DND-41 (cell line): ENCODE measurements around the gene PXDC1.

ENCODE experiments used
- ATAC-seq: fragments of 200-7000 bp; cut with Tn5 transposase; 3 replicates; pipeline ENCODE4 v1.9.1; 2021; ENCODE audit warnings: low read depth; ENCODE audit not compliant: insufficient read depth
- DNase-seq: peaks from one replicate; pipeline ENCODE4 v3.0.0-alpha.2; 2020
- H2AFZ ChIP-seq: 2 replicates; pipeline ENCODE4 v1.6.0; 2012; ENCODE audit warnings: low read depth, low read length
- H3K27ac ChIP-seq: 2 replicates; pipeline ENCODE4 v1.5.1; 2012; ENCODE audit warnings: low read length, inconsistent platforms
- H3K27me3 ChIP-seq: fragments of 200-600 bp; sonication (generic); 2 replicates; pipeline ENCODE4 v1.6.0; 2012; ENCODE audit warnings: low read length, mild to moderate bottlenecking, inconsistent platforms; ENCODE audit not compliant: insufficient read depth, poor library complexity
- H3K36me3 ChIP-seq: 2 replicates; pipeline ENCODE4 v1.5.1; 2012; ENCODE audit warnings: low read length, inconsistent platforms; ENCODE audit not compliant: insufficient read depth
- H3K4me1 ChIP-seq: 2 replicates; pipeline ENCODE4 v1.5.1; 2012; ENCODE audit warnings: mild to moderate bottlenecking, low read length; ENCODE audit not compliant: insufficient read depth
- H3K4me2 ChIP-seq: 2 replicates; pipeline ENCODE4 v1.6.0; 2012; ENCODE audit warnings: mild to moderate bottlenecking, moderate library complexity, low read length, inconsistent platforms; ENCODE audit not compliant: insufficient read depth
- H3K4me3 ChIP-seq, 2 experiments: fragments of 200-600 bp in 1 of 2; shearing (Covaris generic) in 1 of 2; 2 replicates each; pipeline ENCODE4 v1.5.1; 2012 to 2016; ENCODE audit warnings: inconsistent platforms in 2 of 2, low read length in 2 of 2, mild to moderate bottlenecking in 2 of 2, low read depth in 1 of 2, moderate library complexity in 1 of 2
- H3K79me2 ChIP-seq: 2 replicates; pipeline ENCODE4 v1.6.0; 2012; ENCODE audit warnings: low read length, inconsistent platforms; ENCODE audit not compliant: insufficient read depth
- H3K9ac ChIP-seq: 2 replicates; pipeline ENCODE4 v1.6.0; 2012; ENCODE audit warnings: low read depth, mild to moderate bottlenecking, inconsistent platforms, low read length, moderate library complexity
- H3K9me3 ChIP-seq: 2 replicates; pipeline ENCODE4 v1.5.1; 2012; ENCODE audit warnings: low read length, moderate library complexity, mild to moderate bottlenecking, inconsistent platforms; ENCODE audit not compliant: insufficient read depth, severe bottlenecking
- H4K20me1 ChIP-seq: 2 replicates; pipeline ENCODE4 v1.6.0; 2012; ENCODE audit warnings: low read length; ENCODE audit not compliant: insufficient read depth
- EZH2 ChIP-seq: IDR thresholded peaks from 3 replicates; pipeline ENCODE4 v1.6.1; 2012; ENCODE audit warnings: borderline replicate concordance, low read depth, mild to moderate bottlenecking, moderate library complexity, low read length, inconsistent platforms; ENCODE audit not compliant: severe bottlenecking
- TF ChIP-seq, protein P1 (sequence below): IDR thresholded peaks from 2 replicates; pipeline ENCODE4 v1.5.1; 2012; ENCODE audit warnings: borderline replicate concordance, low read length, moderate library complexity, mild to moderate bottlenecking; ENCODE audit not compliant: poor library complexity, severe bottlenecking; ENCODE audit errors: extremely low read depth

Gene PXDC1

DNA sequence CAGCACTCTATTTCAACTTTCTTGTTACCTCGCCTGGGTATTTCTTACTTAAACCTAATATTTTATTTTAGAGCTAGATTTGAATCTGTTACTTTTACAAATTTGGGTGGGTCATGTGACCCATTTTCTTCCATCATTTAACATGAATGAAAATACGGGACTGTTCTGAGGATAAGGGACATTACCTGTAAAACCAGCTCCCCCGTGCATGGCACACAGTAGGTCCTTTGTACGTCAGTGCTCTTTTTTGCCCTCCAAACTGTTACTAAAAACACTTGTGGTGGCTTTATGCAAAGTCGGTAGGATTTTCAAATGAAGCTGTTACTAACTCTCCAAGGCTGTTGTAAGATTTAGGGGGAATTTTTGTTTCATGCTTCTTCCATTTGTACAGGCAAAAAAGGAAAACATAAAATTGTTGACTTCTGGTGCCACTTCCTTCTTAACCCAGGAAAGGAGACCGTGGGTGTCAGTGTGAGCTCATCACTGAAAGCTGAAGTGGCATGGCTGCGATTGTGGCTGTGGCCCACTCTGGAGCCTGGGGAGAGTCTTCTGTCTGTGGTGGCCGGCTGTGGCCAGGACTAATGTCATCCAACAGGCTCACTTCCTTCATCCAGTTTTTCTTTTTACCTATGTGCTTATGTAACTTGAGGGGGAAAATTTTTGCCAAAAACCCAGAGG is 40.2 kb upstream of the PXDC1 start:
- DNase-seq (no peak), ATAC-seq (no peak)
- Histone ChIP-seq H3K36me3 (no peaks in the 10 kb centered on the region), H3K27ac (no peak overlapping the region), H2AFZ (no peak overlapping the region), H3K9ac (no peak overlapping the region), H3K27me3 (peaks cover 3% of the 10 kb centered on the region), H3K4me1 (no peaks in the 10 kb centered on the region), H3K4me3 (no peak overlapping the region), H4K20me1 (no peaks in the 10 kb centered on the region), H3K4me2 (no peak overlapping the region), H3K9me3 (no peaks in the 10 kb centered on the region), H3K79me2 (no peaks in the 10 kb centered on the region)
- TF ChIP-seq, protein P1, sequence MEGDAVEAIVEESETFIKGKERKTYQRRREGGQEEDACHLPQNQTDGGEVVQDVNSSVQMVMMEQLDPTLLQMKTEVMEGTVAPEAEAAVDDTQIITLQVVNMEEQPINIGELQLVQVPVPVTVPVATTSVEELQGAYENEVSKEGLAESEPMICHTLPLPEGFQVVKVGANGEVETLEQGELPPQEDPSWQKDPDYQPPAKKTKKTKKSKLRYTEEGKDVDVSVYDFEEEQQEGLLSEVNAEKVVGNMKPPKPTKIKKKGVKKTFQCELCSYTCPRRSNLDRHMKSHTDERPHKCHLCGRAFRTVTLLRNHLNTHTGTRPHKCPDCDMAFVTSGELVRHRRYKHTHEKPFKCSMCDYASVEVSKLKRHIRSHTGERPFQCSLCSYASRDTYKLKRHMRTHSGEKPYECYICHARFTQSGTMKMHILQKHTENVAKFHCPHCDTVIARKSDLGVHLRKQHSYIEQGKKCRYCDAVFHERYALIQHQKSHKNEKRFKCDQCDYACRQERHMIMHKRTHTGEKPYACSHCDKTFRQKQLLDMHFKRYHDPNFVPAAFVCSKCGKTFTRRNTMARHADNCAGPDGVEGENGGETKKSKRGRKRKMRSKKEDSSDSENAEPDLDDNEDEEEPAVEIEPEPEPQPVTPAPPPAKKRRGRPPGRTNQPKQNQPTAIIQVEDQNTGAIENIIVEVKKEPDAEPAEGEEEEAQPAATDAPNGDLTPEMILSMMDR: no peak
- TF ChIP-seq EZH2: no peak

DNA sequence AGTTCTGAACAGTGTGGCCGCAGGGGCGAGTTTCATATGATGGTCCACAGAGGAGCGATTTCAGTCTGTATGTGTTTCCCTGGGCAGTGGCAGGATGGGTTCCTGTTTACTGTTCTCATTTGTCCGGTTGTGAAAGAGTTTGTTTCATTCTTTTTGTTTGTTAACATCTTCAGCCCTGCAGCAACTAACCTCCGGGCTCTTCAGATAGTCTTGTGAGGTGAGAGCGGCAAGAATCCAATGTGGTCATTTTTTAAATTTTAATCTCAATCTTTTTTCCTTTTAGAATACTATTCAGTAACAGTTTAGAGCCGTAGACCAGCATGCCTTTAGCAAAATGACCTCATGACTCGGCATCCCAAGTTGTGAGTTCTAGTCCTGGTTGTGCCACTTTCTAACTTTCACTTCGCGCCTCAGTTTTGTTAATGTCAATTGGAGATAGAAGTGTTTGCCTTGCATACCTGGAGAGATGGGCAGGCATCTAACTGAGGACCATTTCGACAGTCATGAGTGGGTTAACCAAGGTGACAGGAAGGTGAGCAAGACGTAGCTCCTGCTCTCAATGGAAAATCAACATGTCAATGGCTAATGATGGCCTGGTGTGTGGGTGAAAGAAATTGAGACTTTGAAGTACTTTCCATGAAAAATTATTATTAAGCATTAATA is 38.5 kb upstream of the PXDC1 start:
- Histone ChIP-seq H3K9ac (no peak overlapping the region), H3K27me3 (no peaks in the 10 kb centered on the region), H3K36me3 (no peaks in the 10 kb centered on the region), H3K9me3 (no peaks in the 10 kb centered on the region), H3K79me2 (no peaks in the 10 kb centered on the region), H3K27ac (no peak overlapping the region), H3K4me1 (no peaks in the 10 kb centered on the region), H3K4me3 (no peak overlapping the region), H3K4me2 (no peak overlapping the region), H4K20me1 (no peaks in the 10 kb centered on the region), H2AFZ (no peak overlapping the region)
- ATAC-seq (no peak), DNase-seq (no peak)
- TF ChIP-seq, protein P1: no peak
- TF ChIP-seq EZH2: no peak

DNA sequence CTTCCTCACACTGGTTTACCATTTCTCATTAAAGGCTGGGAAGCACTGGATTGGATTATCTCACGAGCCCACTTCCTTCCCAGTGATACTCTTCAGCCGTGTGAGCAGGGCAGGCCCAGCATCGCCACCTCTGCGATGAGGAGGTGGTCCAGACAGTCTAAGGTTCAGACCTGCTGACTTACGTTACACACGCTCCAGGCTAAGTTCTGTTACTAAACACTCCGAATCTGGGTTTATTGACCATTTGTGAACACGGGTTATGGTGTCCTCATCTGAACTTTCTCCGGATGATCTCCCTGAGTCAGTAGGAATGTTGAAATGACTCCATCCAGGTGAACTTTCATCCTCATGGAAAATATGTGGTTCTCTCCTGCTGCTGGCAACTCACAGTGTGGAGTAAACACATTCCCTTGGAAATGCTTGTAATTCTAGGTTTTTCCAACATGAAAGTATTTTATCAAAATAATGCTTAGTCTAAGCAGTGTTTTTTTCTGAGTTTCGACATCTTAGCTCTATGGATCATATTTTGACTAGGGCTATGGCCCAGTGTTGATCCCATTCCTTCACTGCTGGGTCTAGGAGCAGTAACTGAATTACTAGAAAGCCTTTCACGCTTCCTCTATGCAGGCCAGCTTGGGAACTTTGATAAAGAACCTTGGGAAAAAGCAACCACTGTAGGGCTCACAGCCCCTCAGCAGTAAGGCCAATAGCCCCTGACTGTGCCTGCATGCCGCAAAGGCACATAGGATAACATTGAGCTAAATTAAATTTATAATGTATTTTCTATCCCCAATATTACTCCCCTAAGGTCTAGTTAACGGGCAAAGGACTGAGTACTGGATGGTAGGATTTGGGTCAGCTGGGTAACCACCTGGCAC is 37.7 kb upstream of the PXDC1 start:
- H3K79me2 ChIP-seq: no peaks in the 10 kb centered on the region
- ATAC-seq (no peak), DNase-seq (no peak)
- H3K9ac ChIP-seq: no peak overlapping the region
- H3K4me1 ChIP-seq: no peaks in the 10 kb centered on the region
- no peaks in the 10 kb centered on the region for H3K27me3 ChIP-seq
- H3K4me3 ChIP-seq: no peak overlapping the region
- no peaks in the 10 kb centered on the region for H4K20me1 ChIP-seq
- no peaks in the 10 kb centered on the region for H3K9me3 ChIP-seq
- TF ChIP-seq EZH2: no peak
- TF ChIP-seq, protein P1: no peak
- H3K27ac ChIP-seq: no peak overlapping the region
- H3K4me2 ChIP-seq: no peak overlapping the region
- no peak overlapping the region for H2AFZ ChIP-seq
- no peaks in the 10 kb centered on the region for H3K36me3 ChIP-seq
